Lower lobe of right lung (tissue), 2 donors: ENCODE data around the gene SYT8. TPM values are rescaled to one million over a fixed set of nuclear protein-coding genes. Genes with fewer than 3 reads are reported as not detected.

Experiments
- ATAC-seq, 2 donors: fragments of 200-7000 bp; cut with Tn5 transposase; one replicate each; pipeline ENCODE4 v1.9.1; 2020 to 2022; ENCODE audit warnings: mild to moderate bottlenecking in 2 of 2, moderate library complexity in 2 of 2
- DNase-seq: peaks from one replicate; pipeline ENCODE4 v3.0.0-alpha.2; 2020
- H3K27ac ChIP-seq: fragments of 200-600 bp; one replicate; pipeline ENCODE4 v1.8.0; 2022
- H3K27me3 ChIP-seq: fragments of 200-600 bp; one replicate; pipeline ENCODE4 v1.8.0; 2022; ENCODE audit warnings: low read depth
- H3K36me3 ChIP-seq: fragments of 200-600 bp; one replicate; pipeline ENCODE4 v1.8.0; 2022; ENCODE audit warnings: mild to moderate bottlenecking
- H3K4me1 ChIP-seq: fragments of 200-600 bp; one replicate; pipeline ENCODE4 v1.8.0; 2022
- H3K4me3 ChIP-seq: fragments of 200-600 bp; one replicate; pipeline ENCODE4 v1.8.0; 2022; ENCODE audit warnings: mild to moderate bottlenecking
- H3K9me3 ChIP-seq: fragments of 200-600 bp; one replicate; pipeline ENCODE4 v1.8.0; 2022
- intact Hi-C: fragments of 100-400 bp; cut with DNase I; formaldehyde crosslinking; loops from one replicate; pipeline ENCODE4 v1.11.0; 2022
- total RNA-seq: library from RNA; stranded (reverse); fragmentation: NEBNext Ultra II Directional; extraction: Animal tissue kit (Norgen Biotek cat#: 25700); gene quantifications from one replicate; pipeline ENCODE4 v1.2.1, GENCODE V29; 2021
- TF ChIP-seq, protein P1 (sequence below): fragments of 200-600 bp; IDR thresholded peaks from one replicate; pipeline ENCODE4 v1.8.0; 2022; ENCODE audit warnings: antibody characterized with exemption, mild to moderate bottlenecking
- donor health status: DM: no; HTN: yes; CAD: no; lungs with severe emphysema.

Gene SYT8
- total RNA-seq, 1 donor from 2014 or later = 18.5 TPM

DNA sequence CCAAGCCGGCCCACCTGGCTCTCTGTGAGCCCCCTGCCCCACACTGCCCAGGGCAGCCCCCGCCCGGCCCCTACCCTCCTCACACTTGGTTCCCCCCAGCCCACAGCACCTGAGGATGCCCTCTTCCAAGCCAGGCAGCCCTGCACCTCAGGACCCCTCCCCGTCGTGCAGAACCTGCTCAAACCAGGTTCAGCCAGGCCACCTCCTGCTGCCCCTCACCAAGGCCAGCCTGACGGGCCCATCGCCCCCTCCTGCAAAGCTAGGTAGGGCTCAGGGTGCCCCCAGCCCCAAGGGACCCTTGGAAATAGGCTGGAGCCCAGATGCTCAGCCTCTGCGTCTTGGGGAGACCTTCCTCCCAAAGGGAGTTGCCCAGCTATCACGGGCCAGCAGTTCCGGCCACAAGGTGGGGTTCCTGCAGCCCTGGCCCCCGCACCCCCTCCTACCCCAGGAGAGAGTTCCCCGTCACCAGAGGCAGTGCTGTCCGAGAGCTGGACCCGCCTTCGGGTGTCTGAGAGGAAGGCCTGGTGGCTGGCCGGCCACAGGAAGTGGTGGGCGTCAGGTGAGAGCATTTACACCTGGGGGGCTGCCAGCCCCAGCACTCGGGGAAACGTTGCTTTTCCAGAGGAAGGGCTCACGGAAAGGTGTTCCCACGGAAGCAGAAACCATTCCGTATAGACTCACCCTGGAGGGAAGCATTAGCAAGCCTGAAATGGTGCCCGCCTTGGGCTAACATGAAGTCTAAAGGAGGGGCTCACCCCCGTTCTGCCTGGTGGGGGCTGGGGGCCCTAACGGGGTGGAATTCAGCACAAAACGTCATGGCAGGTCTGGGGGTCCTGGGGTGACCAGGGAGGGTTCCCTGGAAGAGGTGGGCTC, 3.2 kb upstream of the SYT8 start:
- intact Hi-C loops = no loop called here
- Histone ChIP-seq H3K36me3 (no peaks in the 10 kb centered on the region), H3K27ac (peak overlapping the region; percentile 84), H3K4me3 (no peak overlapping the region), H3K4me1 (peaks cover 47% of the 10 kb centered on the region), H3K9me3 (no peaks in the 10 kb centered on the region), H3K27me3 (peaks cover 8% of the 10 kb centered on the region)
- ATAC-seq (no peak), DNase-seq (peak; percentile 45)
- TF ChIP-seq, protein P1, sequence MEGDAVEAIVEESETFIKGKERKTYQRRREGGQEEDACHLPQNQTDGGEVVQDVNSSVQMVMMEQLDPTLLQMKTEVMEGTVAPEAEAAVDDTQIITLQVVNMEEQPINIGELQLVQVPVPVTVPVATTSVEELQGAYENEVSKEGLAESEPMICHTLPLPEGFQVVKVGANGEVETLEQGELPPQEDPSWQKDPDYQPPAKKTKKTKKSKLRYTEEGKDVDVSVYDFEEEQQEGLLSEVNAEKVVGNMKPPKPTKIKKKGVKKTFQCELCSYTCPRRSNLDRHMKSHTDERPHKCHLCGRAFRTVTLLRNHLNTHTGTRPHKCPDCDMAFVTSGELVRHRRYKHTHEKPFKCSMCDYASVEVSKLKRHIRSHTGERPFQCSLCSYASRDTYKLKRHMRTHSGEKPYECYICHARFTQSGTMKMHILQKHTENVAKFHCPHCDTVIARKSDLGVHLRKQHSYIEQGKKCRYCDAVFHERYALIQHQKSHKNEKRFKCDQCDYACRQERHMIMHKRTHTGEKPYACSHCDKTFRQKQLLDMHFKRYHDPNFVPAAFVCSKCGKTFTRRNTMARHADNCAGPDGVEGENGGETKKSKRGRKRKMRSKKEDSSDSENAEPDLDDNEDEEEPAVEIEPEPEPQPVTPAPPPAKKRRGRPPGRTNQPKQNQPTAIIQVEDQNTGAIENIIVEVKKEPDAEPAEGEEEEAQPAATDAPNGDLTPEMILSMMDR = no peak

DNA sequence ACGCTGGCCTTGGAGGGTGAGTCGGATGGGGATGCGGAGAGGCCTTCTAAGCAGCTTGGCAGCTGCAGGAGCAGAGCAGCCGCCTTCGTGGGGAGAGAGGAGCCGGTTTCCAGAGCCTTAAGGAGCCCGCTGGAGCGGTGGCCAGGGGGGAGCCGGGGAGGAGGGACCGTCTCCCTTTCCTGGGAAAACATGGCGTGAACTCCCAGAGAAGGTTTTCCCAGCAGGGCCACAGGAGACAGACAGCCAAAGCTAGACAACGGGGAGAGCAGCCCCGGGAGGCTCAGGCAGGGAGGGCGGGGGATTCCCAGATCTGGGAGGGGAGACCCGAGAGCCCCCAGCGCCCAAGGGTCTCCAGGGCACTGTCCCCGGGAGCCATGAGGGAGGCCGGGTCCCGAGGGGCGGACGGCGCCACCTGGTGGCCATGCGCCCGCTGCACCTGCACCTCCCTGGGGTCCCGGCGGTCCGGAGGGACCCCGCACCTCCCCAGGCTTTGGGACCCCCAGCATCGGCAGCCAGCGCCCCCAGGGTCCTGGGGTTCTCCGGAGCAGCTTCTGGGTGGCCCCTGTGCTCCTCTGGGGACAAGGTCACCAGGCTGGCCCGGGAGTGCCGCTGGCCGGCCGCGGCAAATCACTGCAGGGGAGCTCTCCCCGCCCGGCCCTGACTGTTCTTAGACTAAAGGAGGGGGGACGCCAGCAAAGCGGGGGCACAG, 2.4 kb upstream of the SYT8 start:
- H3K27ac ChIP-seq = peak overlapping the region; percentile 84
- H3K4me3 ChIP-seq = peak overlapping the region; percentile 30
- peaks cover 8% of the 10 kb centered on the region for H3K27me3 ChIP-seq
- DNase-seq = peak; percentile 70
- no peaks in the 10 kb centered on the region for H3K36me3 ChIP-seq
- ATAC-seq = peak; percentile 43 to 56
- H3K9me3 ChIP-seq = no peaks in the 10 kb centered on the region
- intact Hi-C loops = no loop called here
- TF ChIP-seq, protein P1 = peak; percentile 99
- H3K4me1 ChIP-seq = peaks cover 39% of the 10 kb centered on the region

DNA sequence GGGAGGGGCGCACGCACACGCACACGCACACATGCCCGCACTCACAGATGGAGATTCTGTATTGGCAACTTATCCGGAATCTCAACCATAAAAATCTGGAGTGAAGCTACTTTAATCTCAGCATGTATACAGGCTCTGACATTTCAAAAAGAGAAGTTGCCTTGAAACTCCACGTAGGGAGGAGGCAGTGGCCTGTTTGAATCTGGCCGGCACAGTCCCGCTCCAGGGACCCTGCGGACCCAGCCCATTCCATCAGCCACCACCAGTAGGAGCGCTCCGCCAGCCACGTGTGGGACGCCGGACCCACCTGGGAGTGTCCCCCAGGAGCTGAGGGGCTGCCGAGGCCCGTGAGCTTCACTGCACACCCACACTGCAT, 1.9 kb upstream of the SYT8 start:
- ATAC-seq (no peak), DNase-seq (peak; percentile 47)
- Histone ChIP-seq H3K36me3 (no peaks in the 10 kb centered on the region), H3K27me3 (peaks cover 8% of the 10 kb centered on the region), H3K4me1 (peaks cover 39% of the 10 kb centered on the region), H3K9me3 (no peaks in the 10 kb centered on the region), H3K27ac (peak overlapping the region; percentile 84), H3K4me3 (peak overlapping the region; percentile 30)
- intact Hi-C loops = no loop called here
- TF ChIP-seq, protein P1 = no peak

DNA sequence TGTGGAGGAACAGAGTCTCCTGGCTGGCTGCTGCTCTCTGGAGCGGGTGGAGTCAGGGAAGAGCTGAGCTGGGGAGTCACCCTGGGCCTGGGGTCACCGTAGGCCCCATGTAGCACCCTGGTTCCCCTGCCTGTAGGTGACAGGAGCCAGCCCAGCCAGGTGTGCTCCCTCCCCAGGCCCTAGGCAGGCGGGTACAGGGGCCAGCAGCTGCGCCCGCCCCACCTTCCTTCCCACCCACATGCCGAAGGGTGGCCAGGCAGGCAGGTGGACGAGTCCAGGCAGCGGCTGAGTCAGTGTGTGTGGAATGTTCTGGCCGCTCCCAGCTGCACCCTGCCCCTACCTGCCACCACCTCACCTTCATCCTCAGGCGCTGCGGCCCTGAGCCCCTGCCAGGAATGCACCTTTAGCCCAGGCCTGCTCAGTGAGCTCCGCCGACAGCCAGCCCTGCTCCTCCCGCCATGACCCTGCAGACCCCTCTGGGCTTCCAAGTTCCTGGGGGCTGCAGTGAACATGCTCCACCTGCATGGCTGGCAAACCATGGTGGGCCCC, 654 bp upstream of the SYT8 start:
- DNase-seq (peak; percentile 90), ATAC-seq (peak; percentile 87 to 88)
- intact Hi-C loops = no loop called here
- Histone ChIP-seq H3K27me3 (peaks cover 8% of the 10 kb centered on the region), H3K9me3 (no peaks in the 10 kb centered on the region), H3K4me3 (no peak overlapping the region), H3K27ac (peak overlapping the region; percentile 84), H3K36me3 (no peaks in the 10 kb centered on the region), H3K4me1 (peaks cover 45% of the 10 kb centered on the region)
- TF ChIP-seq, protein P1 = no peak

DNA sequence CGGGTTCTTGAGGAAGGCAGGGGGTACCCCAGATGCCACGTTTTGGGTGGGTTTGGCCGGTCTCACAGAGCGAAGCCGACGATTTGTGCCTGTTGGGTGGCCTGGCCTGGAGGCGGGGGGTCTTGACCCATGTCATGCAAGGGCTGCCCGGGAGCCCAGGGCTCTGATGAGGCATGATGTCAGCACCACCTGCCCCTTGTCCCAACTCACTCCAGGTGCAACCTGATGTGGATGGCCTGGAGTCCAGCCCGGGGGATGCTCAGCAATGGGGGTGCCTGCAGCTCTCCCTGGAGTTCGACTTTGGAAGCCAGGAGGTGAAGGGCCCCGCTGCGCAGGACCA, 851 bp downstream of the SYT8 start:
- TF ChIP-seq, protein P1 = no peak
- ATAC-seq (no peak), DNase-seq (peak; percentile 45)
- Histone ChIP-seq H3K36me3 (no peaks in the 10 kb centered on the region), H3K4me1 (peaks cover 45% of the 10 kb centered on the region), H3K4me3 (no peak overlapping the region), H3K27me3 (peaks cover 8% of the 10 kb centered on the region), H3K27ac (no peak overlapping the region), H3K9me3 (no peaks in the 10 kb centered on the region)
- intact Hi-C loops = no loop called here
